Heart right ventricle (tissue), 16 donors: ENCODE data around the gene ATG4A. TPM values are rescaled to one million over a fixed set of nuclear protein-coding genes. Genes with fewer than 3 reads are reported as not detected.

Experiments
- ATAC-seq, 8 donors: fragments of 200-7000 bp; cut with Tn5 transposase; one replicate each; pipeline ENCODE4 v1.9.1; 2020; ENCODE audit warnings: mild to moderate bottlenecking in 8 of 8, moderate library complexity in 8 of 8, moderate number of reproducible peaks in 1 of 8
- DNase-seq, 2 donors: peaks; one replicate each; pipeline ENCODE4 v3.0.0-alpha.2; 2020
- H3K27ac ChIP-seq, 10 donors: fragments of 200-600 bp; sonication (generic) in 2 of 10; one replicate each; pipeline versions ENCODE4 v1.5.0 to v1.8.0; 2020 to 2022; ENCODE audit warnings: mild to moderate bottlenecking in 3 of 10
- H3K27me3 ChIP-seq, 7 donors: fragments of 200-600 bp; one replicate each; pipeline ENCODE4 v1.8.0; 2021 to 2022; ENCODE audit warnings: mild to moderate bottlenecking in 2 of 7
- H3K36me3 ChIP-seq, 9 donors: fragments of 200-600 bp; sonication (generic) in 1 of 9; one replicate each; pipeline versions ENCODE4 v1.5.0 to v1.8.0; 2020 to 2022; ENCODE audit warnings: mild to moderate bottlenecking in 2 of 9
- H3K4me1 ChIP-seq, 9 donors: fragments of 200-600 bp; sonication (generic) in 1 of 9; one replicate each; pipeline versions ENCODE4 v1.5.0 to v1.8.0; 2020 to 2022; ENCODE audit warnings: mild to moderate bottlenecking in 4 of 9
- H3K4me3 ChIP-seq, 10 donors: fragments of 200-600 bp; sonication (generic) in 2 of 10; one replicate each; pipeline versions ENCODE4 v1.5.0 to v1.8.0; 2020 to 2022; ENCODE audit warnings: mild to moderate bottlenecking in 7 of 10, moderate library complexity in 2 of 10
- H3K9me3 ChIP-seq, 11 donors: fragments of 200-600 bp in 10 of 11; sonication (generic) in 2 of 11; one replicate each; pipeline versions ENCODE4 v1.5.0 to v1.8.0; 2013 to 2022; ENCODE audit warnings: mild to moderate bottlenecking in 2 of 11, control low read depth in 1 of 11, moderate library complexity in 1 of 11
- WGBS, 2 donors: extraction: QIAGEN DNeasy Blood & Tissue Kit; methylation state at CpG; one replicate each; pipeline ENCODE4 v1.1.7; 2013; ENCODE audit warnings: inconsistent platforms in 1 of 2; 5-methylcytosine and 5-hydroxymethylcytosine counted together
- intact Hi-C, 10 donors: fragments of 100-400 bp; cut with DNase I; formaldehyde crosslinking; loops; one replicate each; pipeline versions ENCODE4 v1.11.1 to v1.14.2; 2022
- polyA plus RNA-seq, 2 donors: library from polyadenylated mRNA; stranded (reverse); fragments of 200-250 nt; gene quantifications; one replicate each; pipeline ENCODE4 v1.2.3, GENCODE V29; 2013
- total RNA-seq, 10 donors: library from RNA; stranded (reverse); fragmentation: NEBNext Ultra II Directional in 3 of 10; extraction: Animal tissue kit (Norgen Biotek cat#: 25700) in 3 of 10; gene quantifications; one replicate each; pipeline versions ENCODE4 v1.2.1 to v1.2.4, GENCODE V29; 2021 to 2023
- TF ChIP-seq, protein P1 (sequence below), 9 donors: fragments of 200-600 bp; sonication (generic) in 2 of 9; IDR thresholded peaks; one replicate each; pipeline versions ENCODE4 v1.5.0 to v1.8.0; 2021 to 2022; ENCODE audit warnings: antibody characterized with exemption in 9 of 9, mild to moderate bottlenecking in 5 of 9, moderate library complexity in 1 of 9
- donor health status: Arrhythmogenic right ventricular cardiomyopathy.
- donor health status: ischemic (EF 13 %, LVEDD 7.1; RV severe dilation, severe dysfunction).
- donor health status: healthy with polysubstance abuse.
- donor health status: DM: no; HTN: yes; CAD: no.
- donor health status: DM: no; HTN: no; CAD: no.
- donor health status: ischemic (EF 25% LVEDD 6.9; RV normal size, moderate dysfunction).
- donor health status: ischemic (EF 25% LVEDD 5.7; RV mildly dilated, moderate dysfunction).
- donor health status: healthy.
- donor health status: DM: yes; HTN: yes; CAD: no.
- donor health status: Ischemic cardiomyopathy.
- donor health status: ischemic (EF 35%, LVEDD 5.7; RV mildly dilated, moderate dysfunction).
- donor health status: nonischemic (EF 11% LVEDD 7.7; RV severe dilation, severe dysfunction).
- donor health status: DM: yes; HTN: yes; CAD: no.
- donor health status: PGD.
- donor health status: ischemic (EF 29% LVEDD 5.4; RV normal size, mild dysfunction).
- donor health status: nonischemic (EF 23%, LVEDD 6.1; RV moderate dilation, normal function).

ATG4A gene
- total and polyA plus RNA-seq, 12 donors = 13.1 to 20.5 (median 17.1) TPM

DNA sequence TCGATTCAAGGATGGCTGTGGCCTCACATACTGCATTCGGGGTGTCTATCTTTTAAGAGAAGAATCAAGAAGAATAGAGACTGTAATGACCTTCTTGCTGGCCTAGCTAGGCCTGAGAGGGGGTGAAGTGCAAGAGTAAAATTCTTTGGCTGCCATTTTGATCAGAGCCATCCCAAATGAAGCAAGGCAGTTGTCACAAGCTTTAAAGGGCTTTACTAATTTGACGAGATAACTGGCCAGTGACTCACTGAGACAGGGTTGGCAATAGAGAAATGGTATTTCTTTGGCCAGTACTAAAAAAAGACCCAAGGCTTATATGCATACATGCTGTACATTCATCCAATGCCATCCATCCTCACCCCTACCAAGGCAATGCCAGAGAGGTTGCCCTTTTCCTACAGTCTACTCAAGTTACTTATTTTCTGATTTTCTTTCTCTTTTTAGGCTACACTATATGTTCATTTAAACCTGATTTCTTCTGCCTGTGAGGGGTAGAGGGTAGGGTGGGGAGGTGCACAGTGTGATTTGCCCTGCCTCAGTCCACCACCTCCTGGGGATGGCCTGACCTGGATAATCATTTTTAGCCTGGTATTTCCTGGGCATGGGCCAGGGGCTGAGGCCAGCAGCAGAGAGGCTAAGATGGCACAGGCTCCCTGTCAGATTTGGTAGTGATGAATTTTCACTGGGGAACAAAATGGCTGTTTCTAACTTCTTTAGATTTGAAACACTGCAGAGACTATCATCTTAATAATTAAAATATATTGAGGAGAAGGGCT lies 32.2 kb downstream of the ATG4A start:
- Histone ChIP-seq H3K36me3 (peaks cover 0 to 13% (median 0%) of the 10 kb centered on the region in 9 donors), H3K9me3 (no peaks in the 10 kb centered on the region), H3K27me3 (peaks cover 0 to 23% (median 0%) of the 10 kb centered on the region in 7 donors), H3K4me3 (no peak overlapping the region), H3K27ac (peak overlapping the region in 8 of 10 donors; percentile 21 to 77 (median 45)), H3K4me1 (peaks cover 0 to 62% (median 10%) of the 10 kb centered on the region in 9 donors)
- DNase-seq (peak; percentile 13 to 16), ATAC-seq (peak; percentile 34 to 86 (median 69))
- intact Hi-C loops = no loop called here
- 85 to 89% methylated on average over 3 of the region's 3 CpGs for WGBS, 2 donors
- TF ChIP-seq, protein P1, sequence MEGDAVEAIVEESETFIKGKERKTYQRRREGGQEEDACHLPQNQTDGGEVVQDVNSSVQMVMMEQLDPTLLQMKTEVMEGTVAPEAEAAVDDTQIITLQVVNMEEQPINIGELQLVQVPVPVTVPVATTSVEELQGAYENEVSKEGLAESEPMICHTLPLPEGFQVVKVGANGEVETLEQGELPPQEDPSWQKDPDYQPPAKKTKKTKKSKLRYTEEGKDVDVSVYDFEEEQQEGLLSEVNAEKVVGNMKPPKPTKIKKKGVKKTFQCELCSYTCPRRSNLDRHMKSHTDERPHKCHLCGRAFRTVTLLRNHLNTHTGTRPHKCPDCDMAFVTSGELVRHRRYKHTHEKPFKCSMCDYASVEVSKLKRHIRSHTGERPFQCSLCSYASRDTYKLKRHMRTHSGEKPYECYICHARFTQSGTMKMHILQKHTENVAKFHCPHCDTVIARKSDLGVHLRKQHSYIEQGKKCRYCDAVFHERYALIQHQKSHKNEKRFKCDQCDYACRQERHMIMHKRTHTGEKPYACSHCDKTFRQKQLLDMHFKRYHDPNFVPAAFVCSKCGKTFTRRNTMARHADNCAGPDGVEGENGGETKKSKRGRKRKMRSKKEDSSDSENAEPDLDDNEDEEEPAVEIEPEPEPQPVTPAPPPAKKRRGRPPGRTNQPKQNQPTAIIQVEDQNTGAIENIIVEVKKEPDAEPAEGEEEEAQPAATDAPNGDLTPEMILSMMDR (IDR thresholded peaks at IDR 0.05) = no peak

GRCh38 chrX:108126661-108127060 lies 35.1 kb downstream of the ATG4A start:
- ATAC-seq = no peak
- TF ChIP-seq, protein P1 (IDR thresholded peaks at IDR 0.05) = no peak
- WGBS, 2 donors = 75 to 90% methylated on average over 2 of the region's 2 CpGs

GRCh38 chrX:108127152-108127551 lies 35.6 kb downstream of the ATG4A start:
- TF ChIP-seq, protein P1 (IDR thresholded peaks at IDR 0.05) = no peak
- intact Hi-C loops = no loop called here
- peaks cover 0 to 31% (median 6%) of the 10 kb centered on the region in 9 donors for H3K4me1 ChIP-seq
- DNase-seq = no peak
- 64 to 67% methylated on average over 4 of the region's 4 CpGs for WGBS, 2 donors
- H3K9me3 ChIP-seq = no peaks in the 10 kb centered on the region
- peaks cover 0 to 21% (median 0%) of the 10 kb centered on the region in 7 donors for H3K27me3 ChIP-seq
- peaks cover 0 to 29% (median 0%) of the 10 kb centered on the region in 9 donors for H3K36me3 ChIP-seq
- peak overlapping the region in 7 of 10 donors; percentile 1 to 64 (median 30) for H3K27ac ChIP-seq
- H3K4me3 ChIP-seq = no peak overlapping the region
- ATAC-seq = no peak

More at GRCh38 chrX:108126661-108127060, 35.1 kb downstream of the ATG4A start:
- intact Hi-C loops = no loop called here
- H3K27me3 ChIP-seq = peaks cover 0 to 21% (median 0%) of the 10 kb centered on the region in 7 donors
- H3K4me1 ChIP-seq = peaks cover 0 to 36% (median 6%) of the 10 kb centered on the region in 9 donors
- no peak overlapping the region for H3K4me3 ChIP-seq
- peaks cover 0 to 25% (median 0%) of the 10 kb centered on the region in 9 donors for H3K36me3 ChIP-seq
- H3K27ac ChIP-seq = peak overlapping the region in 6 of 10 donors; percentile 1 to 64 (median 32)
- no peak for DNase-seq
- no peaks in the 10 kb centered on the region for H3K9me3 ChIP-seq

GRCh38 chrX:108130889-108131288 lies 39.3 kb downstream of the ATG4A start:
- 79 to 96% methylated on average over 1 of the region's 1 CpG for WGBS, 2 donors
- Histone ChIP-seq H3K4me1 (peaks cover 0 to 15% (median 0%) of the 10 kb centered on the region in 9 donors), H3K27me3 (peaks cover 0 to 31% (median 0%) of the 10 kb centered on the region in 7 donors), H3K36me3 (peaks cover 0 to 42% (median 0%) of the 10 kb centered on the region in 9 donors), H3K9me3 (no peaks in the 10 kb centered on the region), H3K4me3 (no peak overlapping the region), H3K27ac (peak overlapping the region in 8 of 10 donors; percentile 12 to 75 (median 44))
- no peak for DNase-seq
- TF ChIP-seq, protein P1 (IDR thresholded peaks at IDR 0.05) = no peak
- intact Hi-C loops = loop anchor here in 4 of 10 donors (5.0 to 10.0 kb wide), 2 partner anchors 39 to 106 kb away; partner anchors contain the start of genes ATG4A (in 3 of the 4) and PSMD10 (in 3 of the 4)
- no peak for ATAC-seq
